SK-N-SH (cell line): ENCODE data around the gene CYP2S1. TPM values are rescaled to one million over a fixed set of nuclear protein-coding genes. Genes with fewer than 3 reads are reported as not detected.
A peak's percentile ranks its signal among the peaks of the same experiment; 100 is the strongest.
"Not testable (repeated sequence)": the region's sequence is repeated elsewhere in the genome, so short reads cannot be mapped to it uniquely, and the experiment has no call there.

Experiments used
- CTCF ChIA-PET: fragments of 300-600, 350-600 bp; formaldehyde crosslinking; extraction: SDS; loops from one replicate; lab custom pipeline; 2021; lab: Yijun Ruan, JAX
- POLR2A ChIA-PET: fragments of 350-600 bp; sonication (Branson Sonifier 250); formaldehyde crosslinking; extraction: SDS; loops from one replicate; lab custom pipeline; 2020; ENCODE audit warnings: antibody characterized with exemption, inconsistent platforms; lab: Yijun Ruan, JAX
- DNase-seq: peaks from one replicate; pipeline ENCODE4 v3.0.0; 2012
- H2AFZ ChIP-seq: fragments of 200-600 bp; sonication (generic); 2 replicates; pipeline ENCODE4 v1.8.1; 2016; ENCODE audit warnings: antibody characterized with exemption, mild to moderate bottlenecking, low read depth
- H3F3A ChIP-seq: fragments of 200-600 bp; sonication (generic); replicated peaks from 2 replicates; pipeline ENCODE3; 2016; ENCODE audit warnings: antibody characterized with exemption, mild to moderate bottlenecking; ENCODE audit not compliant: insufficient read depth
- H3K27ac ChIP-seq, 2 experiments: fragments of 200-500 bp in 1 of 2; fragments of 200-600 bp in 1 of 2; sonication (Bioruptor generic) in 1 of 2; sonication (generic), shearing (Covaris generic) in 1 of 2; 2 replicates each; pipeline versions ENCODE4 v1.5.1 to v1.6.1; 2014 to 2016; ENCODE audit warnings: low read depth in 2 of 2, inconsistent platforms in 1 of 2, low read length in 1 of 2, mild to moderate bottlenecking in 1 of 2, mixed read lengths in 1 of 2
- H3K27me3 ChIP-seq: fragments of 200-600 bp; sonication (generic), shearing (Covaris generic); 2 replicates; pipeline ENCODE4 v1.6.1; 2016; ENCODE audit warnings: mixed run types; ENCODE audit not compliant: insufficient read depth
- H3K36me3 ChIP-seq, 2 experiments: fragments of 200-500 bp in 1 of 2; fragments of 200-600 bp in 1 of 2; sonication (Bioruptor generic) in 1 of 2; sonication (generic) in 1 of 2; replicated peaks in 1 of 2; 2 replicates each; pipeline versions ENCODE3 to v1.5.1; 2014 to 2016; ENCODE audit warnings: low read length in 1 of 2, mild to moderate bottlenecking in 1 of 2; ENCODE audit not compliant: insufficient read depth in 2 of 2, control insufficient read depth in 1 of 2
- H3K4me1 ChIP-seq, 2 experiments: fragments of 200-500 bp in 1 of 2; fragments of 200-600 bp in 1 of 2; sonication (Bioruptor generic) in 1 of 2; sonication (generic), shearing (Covaris generic) in 1 of 2; 2 replicates each; pipeline versions ENCODE4 v1.5.1 to v1.6.1; 2014 to 2016; ENCODE audit warnings: low read depth in 1 of 2, low read length in 1 of 2, mixed run types in 1 of 2; ENCODE audit not compliant: insufficient read depth in 2 of 2, control insufficient read depth in 1 of 2
- H3K4me2 ChIP-seq: fragments of 200-600 bp; sonication (generic), shearing (Covaris generic); 2 replicates; pipeline ENCODE4 v1.6.1; 2017; ENCODE audit warnings: mixed run types
- H3K4me3 ChIP-seq, 2 experiments: fragments of 200-500 bp in 1 of 2; fragments of 200-600 bp in 1 of 2; sonication (Bioruptor generic) in 1 of 2; sonication (generic), shearing (Covaris generic) in 1 of 2; 2 replicates each; pipeline versions ENCODE4 v1.5.1 to v1.8.1; 2014 to 2016; ENCODE audit warnings: low read depth in 2 of 2, inconsistent platforms in 1 of 2, low read length in 1 of 2, mild to moderate bottlenecking in 1 of 2, mixed read lengths in 1 of 2, moderate library complexity in 1 of 2
- H3K79me2 ChIP-seq: fragments of 200-600 bp; sonication (generic); 2 replicates; pipeline ENCODE4 v1.8.1; 2017; ENCODE audit warnings: mild to moderate bottlenecking; ENCODE audit not compliant: insufficient read depth
- H3K9ac ChIP-seq: fragments of 200-600 bp; sonication (generic); 2 replicates; pipeline ENCODE4 v1.6.1; 2017; ENCODE audit warnings: mixed run types
- H3K9me2 ChIP-seq: fragments of 200-600 bp; sonication (generic); 2 replicates; pipeline ENCODE4 v1.6.1; 2017; ENCODE audit warnings: mixed run types
- H3K9me3 ChIP-seq: fragments of 200-600 bp; sonication (generic); 2 replicates; pipeline ENCODE4 v1.6.1; 2017; ENCODE audit warnings: mixed run types, mild to moderate bottlenecking, moderate library complexity
- H4K20me1 ChIP-seq: fragments of 200-600 bp; sonication (generic); 2 replicates; pipeline ENCODE4 v1.6.1; 2017; ENCODE audit warnings: mild to moderate bottlenecking, mixed run types; ENCODE audit not compliant: insufficient read depth
- CHD2 ChIP-seq: fragments of 150-350 bp; IDR thresholded peaks from 2 replicates; pipeline ENCODE4 v1.6.1; 2018; ENCODE audit warnings: low read length; ENCODE audit not compliant: partially characterized antibody
- CTCF ChIP-seq: fragments of 200-600 bp; sonication (generic); IDR thresholded peaks from 2 replicates; pipeline ENCODE4 v1.6.1; 2017; ENCODE audit warnings: antibody characterized with exemption, mild to moderate bottlenecking, moderate library complexity
- EP300 ChIP-seq, 2 experiments: IDR thresholded peaks; 2 replicates each; pipeline versions ENCODE4 v1.4.0 to v1.6.1; 2012; ENCODE audit warnings: borderline replicate concordance in 1 of 2, low read depth in 1 of 2, low read length in 1 of 2
- MAX ChIP-seq: IDR thresholded peaks from 2 replicates; pipeline ENCODE4 v1.4.0; 2012; ENCODE audit warnings: low read depth
- NRF1 ChIP-seq: IDR thresholded peaks from 2 replicates; pipeline ENCODE4 v1.6.1; 2012; ENCODE audit warnings: low read depth, mild to moderate bottlenecking, low read length
- PBX3 ChIP-seq: IDR thresholded peaks from 2 replicates; pipeline ENCODE4; 2012
- RAD21 ChIP-seq: IDR thresholded peaks from 2 replicates; pipeline ENCODE4 v1.6.1; 2012; ENCODE audit warnings: mild to moderate bottlenecking, low read length
- RFX5 ChIP-seq: IDR thresholded peaks from 2 replicates; pipeline ENCODE4 v1.6.1; 2012; ENCODE audit warnings: mild to moderate bottlenecking, improper control_type of control experiment, low read length
- RXRA ChIP-seq: IDR thresholded peaks from 2 replicates; pipeline ENCODE4 v1.4.0; 2012; ENCODE audit warnings: low read depth, mild to moderate bottlenecking, borderline replicate concordance
- SIN3A ChIP-seq: IDR thresholded peaks from 2 replicates; pipeline ENCODE4 v1.6.1; 2012; ENCODE audit warnings: low read depth, mild to moderate bottlenecking, low read length, moderate library complexity, borderline replicate concordance
- SMC3 ChIP-seq: IDR thresholded peaks from 2 replicates; pipeline ENCODE4 v1.6.1; 2012; ENCODE audit warnings: low read depth, low read length, improper control_type of control experiment
- TCF12 ChIP-seq: IDR thresholded peaks from 2 replicates; pipeline ENCODE4 v1.4.0; 2012
- WGBS: methylation state at CpG from one replicate; pipeline ENCODE4 v1.1.6; 2017; ENCODE audit warnings: low lambda C conversion rate; 5-methylcytosine and 5-hydroxymethylcytosine counted together
- polyA plus RNA-seq, 3 experiments: library from polyadenylated mRNA; depleted of rRNA; stranded (reverse); fragments of >200 nt; gene quantifications; 2 replicates each; pipeline ENCODE4 v1.2.3, GENCODE V29; 2012

Gene CYP2S1
- polyA plus RNA-seq, 1 of the 3 experiments (the other 2 are of a cell fraction), result 0.67 TPM

- TF ChIP-seq NRF1 (no peak), RFX5 (no peak)
Measured at GRCh38 chr19:41198559-41198958, 5.5 kb downstream of the CYP2S1 start (continued).

GRCh38 chr19:41203371-41203770 lies 10.4 kb downstream of the CYP2S1 start:
- no peak overlapping the region for H3K9ac ChIP-seq
- H3K27me3 ChIP-seq, result peaks cover 5% of the 10 kb centered on the region; the same call in 1 of the 2 replicates
- H4K20me1 ChIP-seq, result no peaks in the 10 kb centered on the region
- TF ChIP-seq RAD21 (no peak), SIN3A (no peak), MAX (no peak), NRF1 (no peak), TCF12 (no peak), RXRA (no peak), CHD2 (no peak), EP300 (IDR thresholded peaks at IDR 0.05; ENCODE audit: borderline replicate concordance in 1 of 2, low read depth in 1 of 2, low read length in 1 of 2) (no peak), PBX3 (no peak)
- TF ChIP-seq, all 33 proteins: peak for 0
- POLR2A ChIA-PET, result no interaction called here
- H3K4me1 ChIP-seq, result no peaks in the 10 kb centered on the region
- H3K36me3 ChIP-seq, result no peaks in the 10 kb centered on the region
- H3K4me3 ChIP-seq, result no peak overlapping the region
- CTCF ChIA-PET, result interaction anchor here (1.1 to 3.4 kb wide), 7 partner anchors 10 to 150 kb away, joined by 3 to 61 read pairs (median 5); partner anchors contain the start of genes CCDC97, HNRNPUL1 and TGFB1
- H2AFZ ChIP-seq, result no peak overlapping the region
- 39% methylated on average over 8 of the region's 18 CpGs for WGBS
- H3F3A ChIP-seq, result peaks cover 10% of the 10 kb centered on the region
- DNase-seq, result no peak
- H3K79me2 ChIP-seq, result no peaks in the 10 kb centered on the region
- H3K27ac ChIP-seq, result no peak overlapping the region
- H3K4me2 ChIP-seq, result no peak overlapping the region
- H3K9me3 ChIP-seq, result no peaks in the 10 kb centered on the region
- H3K9me2 ChIP-seq, result no peaks in the 10 kb centered on the region

- POLR2A ChIA-PET, result not testable (repeated sequence)
- peak; percentile 82 for DNase-seq
- peaks cover 10% of the 10 kb centered on the region for H3F3A ChIP-seq
Measured at GRCh38 chr19:41204338-41204737, 11.3 kb downstream of the CYP2S1 start.

More at GRCh38 chr19:41204338-41204737, 11.3 kb downstream of the CYP2S1 start:
- H3K4me1 ChIP-seq, H2AFZ ChIP-seq, H3K79me2 ChIP-seq, H3K36me3 ChIP-seq, H3K9ac ChIP-seq, H3K9me3 ChIP-seq, H3K4me2 ChIP-seq, H3K4me3 ChIP-seq, H3K27me3 ChIP-seq, H4K20me1 ChIP-seq, H3K27ac ChIP-seq, H3K9me2 ChIP-seq: not testable (repeated sequence)
- WGBS, result 31% methylated on average over 7 of the region's 7 CpGs
- peak; percentile 86 for TF ChIP-seq SMC3
- TF ChIP-seq CTCF, result peak; percentile 95
- peak; percentile 92 for TF ChIP-seq RAD21
- CTCF ChIA-PET, result interaction anchor here (0.6 to 3.4 kb wide), 23 partner anchors 10 to 366 kb away, joined by 3 to 61 read pairs (median 3); partner anchors contain the start of genes CCDC97 and HNRNPUL1
